H1 (cell line): Measurements from ENCODE around the gene CFAP74. TPM values are rescaled to one million over a fixed set of nuclear protein-coding genes. Genes with fewer than 3 reads are reported as not detected.

Experiments
- CTCF ChIA-PET: fragments of 300-600 bp; sonication (Branson Sonifier 250); formaldehyde crosslinking; loops from one replicate; lab custom pipeline; 2021; ENCODE audit not compliant: partially characterized antibody; lab: Charles Lee
- POLR2A ChIA-PET: fragments of 300-600 bp; sonication (Branson Sonifier 250); formaldehyde crosslinking; loops from one replicate; lab custom pipeline; 2021; ENCODE audit warnings: inconsistent platforms; ENCODE audit not compliant: partially characterized antibody; lab: Charles Lee
- DNase-seq, 2 experiments: peaks; one replicate each; pipeline versions ENCODE4 v3.0.0 to v3.0.0-alpha.2; 2010 to 2022; ENCODE audit warnings: low spot score in 2 of 2, low read depth in 1 of 2, mixed read lengths in 1 of 2
- FAIRE-seq: peaks from 2 replicates; lab custom pipeline; 2011; peaks lifted over from hg19 to GRCh38; lab: Jason Lieb, UNC
- H2AFZ ChIP-seq: 2 replicates; pipeline ENCODE4 v1.8.1; 2012; ENCODE audit warnings: low read length, inconsistent platforms
- H2AK5ac ChIP-seq: 2 replicates; pipeline ENCODE4 v1.6.1; 2013; ENCODE audit warnings: low read depth, low read length
- H2BK120ac ChIP-seq: replicated peaks from 2 replicates; pipeline ENCODE3; 2013; ENCODE audit warnings: low read depth, low read length, inconsistent platforms
- H2BK12ac ChIP-seq: 2 replicates; pipeline ENCODE4 v1.6.1; 2013; ENCODE audit warnings: low read depth, low read length
- H2BK15ac ChIP-seq: 2 replicates; pipeline ENCODE4 v1.6.1; 2013; ENCODE audit warnings: low read length
- H2BK20ac ChIP-seq: 2 replicates; pipeline ENCODE4 v1.6.1; 2013; ENCODE audit warnings: low read length
- H2BK5ac ChIP-seq: 2 replicates; pipeline ENCODE4 v1.6.1; 2013; ENCODE audit warnings: low read depth, low read length
- H3K14ac ChIP-seq: 2 replicates; pipeline ENCODE4 v1.6.1; 2013; ENCODE audit warnings: inconsistent platforms; ENCODE audit not compliant: insufficient read length
- H3K18ac ChIP-seq: 2 replicates; pipeline ENCODE4 v1.6.1; 2013; ENCODE audit warnings: low read length; ENCODE audit errors: extremely low read depth
- H3K23ac ChIP-seq: 2 replicates; pipeline ENCODE4 v1.6.1; 2013; ENCODE audit warnings: inconsistent platforms; ENCODE audit not compliant: insufficient read length
- H3K23me2 ChIP-seq: 2 replicates; pipeline ENCODE4 v1.6.1; 2013; ENCODE audit warnings: low read depth, low read length
- H3K27ac ChIP-seq: 2 replicates; pipeline ENCODE4 v1.6.1; 2011; ENCODE audit warnings: low read depth, low read length, inconsistent platforms
- H3K27me3 ChIP-seq, 4 experiments: replicated peaks in 1 of 4; 1 replicate in 1 of 4; 2 replicates in 3 of 4; pipeline versions ENCODE4 v1.6.1 to v1.8.1; 2011 to 2013; ENCODE audit warnings: low read length in 3 of 4, mild to moderate bottlenecking in 3 of 4, inconsistent platforms in 2 of 4, mixed read lengths in 2 of 4, moderate library complexity in 1 of 4; ENCODE audit not compliant: control insufficient read depth in 3 of 4, insufficient read depth in 3 of 4; ENCODE audit errors: extremely low read depth in 1 of 4
- H3K36me3 ChIP-seq, 4 experiments: 2 replicates each; pipeline versions ENCODE4 v1.6.1 to v1.8.1; 2011 to 2013; ENCODE audit warnings: mild to moderate bottlenecking in 4 of 4, low read length in 3 of 4, moderate library complexity in 2 of 4, control low read depth in 1 of 4, inconsistent platforms in 1 of 4; ENCODE audit not compliant: insufficient read depth in 4 of 4, control insufficient read depth in 2 of 4
- H3K4ac ChIP-seq: replicated peaks from 2 replicates; pipeline ENCODE3; 2013; ENCODE audit warnings: low read length, low read depth, mixed read lengths, inconsistent platforms; ENCODE audit not compliant: insufficient read length
- H3K4me1 ChIP-seq, 4 experiments: replicated peaks in 1 of 4; 1 replicate in 1 of 4; 2 replicates in 3 of 4; pipeline versions ENCODE4 v1.6.1 to v1.8.1; 2011 to 2013; ENCODE audit warnings: low read length in 3 of 4, inconsistent platforms in 2 of 4, mixed read lengths in 1 of 4; ENCODE audit not compliant: insufficient read depth in 4 of 4, control insufficient read depth in 3 of 4
- H3K4me2 ChIP-seq, 2 experiments: 2 replicates each; pipeline versions ENCODE4 v1.6.1 to v1.8.1; 2011 to 2013; ENCODE audit warnings: low read depth in 2 of 2, low read length in 2 of 2, control low read depth in 1 of 2, inconsistent platforms in 1 of 2, mild to moderate bottlenecking in 1 of 2; ENCODE audit not compliant: insufficient read depth in 1 of 2
- H3K4me3 ChIP-seq, 4 experiments: fragments of 200-600, 300-600 bp in 1 of 4; sonication (generic), shearing (Covaris generic), sonication (Bioruptor Twin) in 1 of 4; 2 replicates each; pipeline versions ENCODE4 v1.5.1 to v1.8.1; 2011 to 2016; ENCODE audit warnings: low read length in 4 of 4, low read depth in 3 of 4, control low read depth in 2 of 4, inconsistent platforms in 2 of 4, mild to moderate bottlenecking in 2 of 4, mixed read lengths in 1 of 4, moderate library complexity in 1 of 4; ENCODE audit not compliant: insufficient read depth in 2 of 4; ENCODE audit errors: extremely low read depth in 1 of 4
- H3K56ac ChIP-seq: replicated peaks from 2 replicates; pipeline ENCODE3; 2013; ENCODE audit warnings: low read depth, mild to moderate bottlenecking, mixed read lengths, low read length, inconsistent platforms; ENCODE audit not compliant: insufficient read length
- H3K79me1 ChIP-seq: 2 replicates; pipeline ENCODE4 v1.6.1; 2013; ENCODE audit warnings: low read depth, low read length, control low read depth
- H3K79me2 ChIP-seq, 2 experiments: 2 replicates each; pipeline versions ENCODE4 v1.6.1 to v1.8.1; 2012 to 2013; ENCODE audit warnings: low read length in 2 of 2, mild to moderate bottlenecking in 2 of 2, inconsistent platforms in 1 of 2; ENCODE audit not compliant: insufficient read depth in 2 of 2, control insufficient read depth in 1 of 2
- H3K9ac ChIP-seq, 4 experiments: replicated peaks in 1 of 4; 1 replicate in 1 of 4; 2 replicates in 3 of 4; pipeline versions ENCODE4 v1.6.1 to v1.8.1; 2011 to 2013; ENCODE audit warnings: low read depth in 3 of 4, low read length in 3 of 4, control low read depth in 2 of 4, mild to moderate bottlenecking in 2 of 4, moderate library complexity in 2 of 4, inconsistent platforms in 1 of 4; ENCODE audit errors: extremely low read depth in 1 of 4
- H3K9me3 ChIP-seq, 2 experiments: 2 replicates each; pipeline versions ENCODE4 v1.6.1 to v1.8.1; 2012 to 2013; ENCODE audit warnings: mild to moderate bottlenecking in 2 of 2, moderate library complexity in 2 of 2, control low read depth in 1 of 2, inconsistent platforms in 1 of 2, low read depth in 1 of 2, low read length in 1 of 2, mixed read lengths in 1 of 2; ENCODE audit not compliant: insufficient read depth in 2 of 2
- H4K20me1 ChIP-seq, 2 experiments: replicated peaks in 1 of 2; 2 replicates each; pipeline versions ENCODE3 to v1.8.1; 2011 to 2013; ENCODE audit warnings: inconsistent platforms in 2 of 2, low read length in 2 of 2, mild to moderate bottlenecking in 1 of 2; ENCODE audit not compliant: insufficient read depth in 2 of 2, control insufficient read depth in 1 of 2
- H4K5ac ChIP-seq: 2 replicates; pipeline ENCODE4 v1.6.1; 2013; ENCODE audit warnings: low read length, low read depth, mixed read lengths, inconsistent platforms; ENCODE audit not compliant: insufficient read length
- H4K8ac ChIP-seq: 2 replicates; pipeline ENCODE4 v1.8.0; 2013; ENCODE audit warnings: mild to moderate bottlenecking, moderate library complexity, low read length, inconsistent platforms; ENCODE audit not compliant: insufficient read depth; ENCODE audit errors: extremely low read depth
- H4K91ac ChIP-seq: replicated peaks from 2 replicates; pipeline ENCODE3; 2013; ENCODE audit warnings: low read length, mixed read lengths, inconsistent platforms; ENCODE audit not compliant: insufficient read length
- CREB1 ChIP-seq: IDR thresholded peaks from 2 replicates; pipeline ENCODE4 v1.6.1; 2012; ENCODE audit warnings: inconsistent platforms
- EZH2 ChIP-seq: fragments of 200-600 bp; sonication (generic); IDR thresholded peaks from 2 replicates; pipeline ENCODE4 v1.7.1; 2012; ENCODE audit warnings: low read depth, mild to moderate bottlenecking, moderate library complexity, low read length, inconsistent platforms; ENCODE audit not compliant: severe bottlenecking
- RFX5 ChIP-seq: IDR thresholded peaks from 2 replicates; pipeline ENCODE4 v1.6.1; 2011; ENCODE audit warnings: low read depth, low read length, improper control_type of control experiment, borderline replicate concordance
- TBP ChIP-seq: IDR thresholded peaks from 2 replicates; pipeline ENCODE4 v1.6.1; 2011; ENCODE audit warnings: low read depth, low read length, improper control_type of control experiment
- WGBS, 2 experiments: shearing (Covaris generic) in 1 of 2; methylation state at CpG; one replicate each; pipeline versions ENCODE4 v1.1.6 to v1.1.7; 2013 to 2015; ENCODE audit warnings: low lambda C conversion rate in 2 of 2, mixed read lengths in 2 of 2, inconsistent platforms in 1 of 2, low coverage in 1 of 2, missing lambda C conversion rate in 1 of 2; ENCODE audit not compliant: insufficient replicate concordance in 2 of 2, insufficient coverage in 1 of 2, insufficient read length in 1 of 2; ENCODE audit errors: extremely low coverage in 1 of 2, missing lambda C conversion rate in 1 of 2; 5-methylcytosine and 5-hydroxymethylcytosine counted together
- long read RNA-seq, 2 experiments: library from RNA in 1 of 2; library from capped mRNA in 1 of 2; stranded (forward); transcript quantifications; one replicate each; pipeline ENCODE4 v2.0.0, GENCODE V29; 2021; ENCODE audit warnings: inconsistent platforms in 1 of 2
- polyA minus RNA-seq, 3 experiments: library from RNA; depleted of rRNA, polyadenylated mRNA; stranded (reverse); fragments of >200 nt; gene quantifications; 1 replicate in 2 of 3; 2 replicates in 1 of 3; pipeline ENCODE4 v1.2.3, GENCODE V29; 2011
- polyA plus RNA-seq, 7 experiments: library from polyadenylated mRNA; depleted of rRNA in 3 of 7; stranded (reverse) in 5 of 7; unstranded in 2 of 7; fragments of >200 nt in 5 of 7; fragments of 200-250 nt in 2 of 7; gene quantifications; 1 replicate in 5 of 7; 2 replicates in 1 of 7; 4 replicates in 1 of 7; pipeline versions ENCODE4 v1.2.1 to v1.2.3, GENCODE V29; 2011 to 2013; ENCODE audit warnings: missing spikeins in 2 of 7, mixed read lengths in 2 of 7
- total RNA-seq: library from RNA; stranded (reverse); fragmentation: NEBNext Ultra II Directional; extraction: Animal tissue kit (Norgen Biotek cat#: 25700); gene quantifications from 2 replicates; pipeline ENCODE4 v1.2.1, GENCODE V29; 2021

CFAP74 gene, protein sequence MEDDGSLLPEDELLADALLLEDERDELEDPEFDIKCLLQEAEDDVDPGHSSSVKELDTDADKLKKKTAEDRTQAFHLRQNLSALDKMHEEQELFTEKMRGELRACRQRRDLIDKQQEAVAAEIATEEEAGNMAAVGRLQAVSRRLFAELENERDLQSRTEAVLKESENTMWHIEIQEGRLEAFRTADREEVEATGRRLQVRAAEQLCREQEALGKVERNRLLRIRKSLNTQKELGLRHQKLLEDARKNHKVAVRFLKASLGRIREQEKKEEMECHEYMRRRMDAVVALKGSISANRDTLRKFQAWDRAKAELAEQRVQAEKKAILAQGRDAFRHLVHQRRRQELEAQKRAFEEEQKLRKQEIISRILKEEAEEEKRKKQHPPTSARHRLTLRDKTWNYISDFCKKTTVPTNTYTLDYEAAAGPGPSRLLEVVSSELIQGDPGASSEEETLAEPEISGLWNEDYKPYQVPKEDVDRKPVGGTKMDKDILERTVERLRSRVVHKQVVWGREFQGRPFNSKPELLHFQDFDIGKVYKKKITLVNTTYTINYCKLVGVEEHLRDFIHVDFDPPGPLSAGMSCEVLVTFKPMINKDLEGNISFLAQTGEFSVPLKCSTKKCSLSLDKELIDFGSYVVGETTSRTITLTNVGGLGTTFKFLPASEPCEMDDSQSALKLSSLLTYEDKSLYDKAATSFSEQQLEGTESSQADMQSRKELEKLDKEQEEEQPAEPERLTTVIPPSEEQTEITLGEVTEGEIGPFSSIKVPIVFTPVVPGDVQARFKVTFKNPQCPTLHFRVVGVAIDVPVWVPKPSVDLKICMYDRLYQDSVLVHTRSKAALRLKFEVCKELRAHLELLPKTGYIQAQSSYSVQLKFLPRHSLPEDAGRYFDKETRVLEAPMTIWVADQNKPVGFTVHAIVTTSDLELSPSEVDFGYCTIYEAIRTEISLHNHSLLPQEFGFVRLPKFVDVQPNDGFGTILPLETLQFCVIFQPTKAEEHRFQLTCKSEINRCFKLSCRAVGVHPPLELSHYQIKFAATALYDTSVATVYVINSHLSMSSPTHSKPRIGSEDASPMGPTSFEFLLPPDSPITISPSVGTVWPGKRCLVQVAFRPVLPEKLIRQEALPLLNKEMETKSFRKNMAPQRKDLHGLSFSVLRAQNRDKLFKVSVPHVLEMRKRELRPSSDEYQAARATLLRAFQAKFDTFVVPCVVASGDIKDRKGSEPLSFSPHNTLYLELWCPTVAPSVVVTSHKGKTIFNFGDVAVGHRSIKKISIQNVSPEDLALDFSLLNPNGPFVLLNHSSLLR (N-terminal part only)
- total RNA-seq (0.20 and 0.33 TPM in 2 replicates), polyA plus RNA-seq (2011; rRNA removed) (0.09 and 0.22 TPM in 2 replicates), polyA minus RNA-seq (2011; rRNA and poly(A)+ RNA removed) (0.06 and 0.10 TPM in 2 replicates)
- 0.14 TPM for polyA plus RNA-seq (2011; cell fraction: cytosol; rRNA removed)
- 1.3 TPM for polyA plus RNA-seq (2011; cell fraction: nucleus; rRNA removed)
- 0.15 to 0.23 TPM (median 0.23 TPM) in 3 of 4 replicates, not detected in the other for polyA plus RNA-seq (2012, experiment 1 of 2)
- 0.39 TPM for polyA plus RNA-seq (2012, experiment 2 of 2)
- polyA plus RNA-seq (2013, experiment 1 of 2) = 0.12 TPM
- 0.06 TPM for polyA plus RNA-seq (2013, experiment 2 of 2)
- not detected for polyA minus RNA-seq (2011; cell fraction: cytosol; rRNA and poly(A)+ RNA removed)
- polyA minus RNA-seq (2011; cell fraction: nucleus; rRNA and poly(A)+ RNA removed) = 0.50 TPM
- long read RNA-seq, experiment 1 = 0 reads
- long read RNA-seq, experiment 2, partial matches to known transcripts = 0 of 1 reads
- long read RNA-seq, experiment 2, other reads (novel, unspliced or antisense) = 1 of 1 reads

DNA sequence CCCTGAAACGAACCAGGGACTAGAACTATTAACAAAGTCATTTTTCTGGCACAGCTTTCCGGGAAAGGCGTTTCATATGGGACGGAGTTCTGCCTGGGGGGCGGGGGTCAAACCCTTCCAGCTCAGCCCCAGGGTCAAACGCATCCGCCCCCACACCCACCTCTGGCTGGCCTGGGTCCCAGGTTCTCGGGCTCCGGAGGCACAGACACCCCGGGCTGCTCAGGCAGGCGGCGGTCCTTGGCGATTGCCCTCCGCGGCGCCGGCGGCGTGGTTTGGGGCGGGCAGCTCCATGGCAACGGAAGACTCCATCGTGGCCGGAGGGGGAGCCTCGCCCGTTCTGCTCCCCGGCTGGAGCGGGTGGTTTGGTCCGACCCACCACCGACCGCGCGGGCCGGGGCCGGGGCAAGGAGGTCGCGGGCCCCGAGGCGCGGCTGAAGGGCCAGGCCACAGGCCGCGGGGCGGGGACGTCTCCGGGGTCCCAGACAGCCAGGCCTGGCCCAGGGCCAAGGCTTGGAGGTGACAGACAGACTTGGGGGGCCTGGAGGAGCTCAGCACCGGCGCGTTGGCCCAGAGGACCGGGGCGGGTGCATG, at the start of gene CFAP74:
TSS of gene CFAP74 (minus strand) at position 246 of the 591 bp plus-strand sequence. CDS start 12,830 bp downstream, outside the sequence.
- Histone ChIP-seq H3K56ac (peak within 1 kb of the TSS; percentile 54), H2BK15ac (no peak within 1 kb of the TSS), H3K9ac (0 out of 7 replicates have a peak within 1 kb of the TSS, but pooled peaks of 2 of the 4 experiments have one; percentile 8 to 40), H3K4me1 (peaks cover 0 to 2% (median 0%) of the 10 kb centered on the region in 4 experiments; a peak in 3 of 7 replicates), H2AFZ (peak within 1 kb of the TSS; percentile 84; the same call in 1 of the 2 replicates), H3K4ac (no peak within 1 kb of the TSS), H2AK5ac (no peak within 1 kb of the TSS), H3K79me2 (no peaks in the 10 kb centered on the region), H4K20me1 (no peaks in the 10 kb centered on the region), H2BK120ac (peak within 1 kb of the TSS; percentile 43), H3K4me3 (peak within 1 kb of the TSS; percentile 19 to 62 (median 34)), H3K9me3 (no peaks in the 10 kb centered on the region), H2BK20ac (no peak within 1 kb of the TSS), H4K5ac (no peak within 1 kb of the TSS), H3K14ac (no peak within 1 kb of the TSS), H3K23me2 (no peaks in the 10 kb centered on the region; the same call in 1 of the 2 replicates), H3K18ac (no peak within 1 kb of the TSS), H3K27ac (no peak within 1 kb of the TSS), H2BK5ac (no peak within 1 kb of the TSS), H4K91ac (no peak within 1 kb of the TSS), H3K79me1 (no peaks in the 10 kb centered on the region), H3K4me2 (peak within 1 kb of the TSS; percentile 22 to 80; a peak in 3 of 4 replicates), H3K36me3 (no peaks in the 10 kb centered on the region), H2BK12ac (no peak within 1 kb of the TSS), H3K27me3 (peaks cover 0 to 2% (median 0%) of the 10 kb centered on the region in 4 experiments; a peak in 3 of 7 replicates), H3K23ac (no peak within 1 kb of the TSS), H4K8ac (no peak within 1 kb of the TSS; the same call in 1 of the 2 replicates)
- ChIA-PET POLR2A (interaction anchor here (0.6 to 0.9 kb wide), 2 partner anchors 11 to 32 kb away, joined by 3 read pairs; no protein-coding TSS in a partner anchor), CTCF (interaction anchor here (1.1 to 1.9 kb wide), 4 partner anchors 24 to 45 kb away, joined by 3 to 12 read pairs (median 3); no protein-coding TSS in a partner anchor)
- WGBS, 2 experiments = 12% methylated on average over 31 of the region's 49 CpGs; no CpG with 5 or more reads in 1 of the 2 experiments
- DNase-seq (peak; percentile 56 to 96), FAIRE-seq (no peak)
- TF ChIP-seq CREB1 (0 out of 2 replicates have a peak, but pooled peaks have one; percentile 46), TBP (no peak), EZH2 (no peak), RFX5 (no peak)
